Prostate gland (tissue), 2 donors: Measurements from ENCODE around the gene SCMH1. TPM values are rescaled to one million over a fixed set of nuclear protein-coding genes. Genes with fewer than 3 reads are reported as not detected.

Source experiments
- DNase-seq: peaks from one replicate; pipeline ENCODE4 v3.0.0-alpha.2; 2019; ENCODE audit warnings: low spot score
- H3K27ac ChIP-seq, 2 donors: fragments of 200-600 bp; sonication (generic); 2 replicates each; pipeline ENCODE4 v1.5.1; 2017 to 2019
- H3K27me3 ChIP-seq: fragments of 200-600 bp; sonication (generic); replicated peaks from 2 replicates; pipeline ENCODE4 v1.5.1; 2019; ENCODE audit not compliant: insufficient read depth
- H3K36me3 ChIP-seq, 2 donors: fragments of 200-600 bp; sonication (generic); 1 replicate in 1 of 2; 2 replicates in 1 of 2; pipeline versions ENCODE4 v1.5.1 to v1.8.1; 2017 to 2019
- H3K4me1 ChIP-seq: fragments of 200-600 bp; sonication (generic); replicated peaks from 2 replicates; pipeline ENCODE4 v1.5.1; 2019
- H3K4me3 ChIP-seq, 2 donors: fragments of 200-600 bp; sonication (generic); 2 replicates each; pipeline ENCODE4 v1.5.1; 2017 to 2019
- H3K9me3 ChIP-seq: fragments of 200-600 bp; sonication (generic); 2 replicates; pipeline ENCODE4 v1.5.1; 2017
- POLR2A ChIP-seq: fragments of 450-650 bp; IDR thresholded peaks from one replicate; pipeline ENCODE4 v1.6.1; 2016; ENCODE audit warnings: antibody characterized with exemption, mild to moderate bottlenecking
- POLR2AphosphoS5 ChIP-seq: sonication (generic); formaldehyde crosslinking; IDR thresholded peaks from one replicate; pipeline ENCODE4 v1.6.1; 2017; ENCODE audit warnings: antibody characterized with exemption
- WGBS: methylation state at CpG from one replicate; pipeline ENCODE4 v1.1.5; 2018; 5-methylcytosine and 5-hydroxymethylcytosine counted together
- intact Hi-C: fragments of 100-400 bp; cut with DNase I; formaldehyde crosslinking; loops from one replicate; pipeline ENCODE4 v1.14.2; 2022
- total RNA-seq, 2 donors: library from RNA; depleted of rRNA; stranded (reverse); fragments of >200 nt; gene quantifications; one replicate each; pipeline ENCODE4 v1.1.0, GENCODE V29; 2016
- TF ChIP-seq, protein P1 (sequence below), 4 experiments: fragments of 200-600 bp in 2 of 4; fragments of 450-650 bp in 2 of 4; sonication (generic) in 2 of 4; IDR thresholded peaks; 1 replicate in 3 of 4; 2 replicates in 1 of 4; pipeline ENCODE4 v1.5.1; 2016 to 2019; ENCODE audit warnings: antibody characterized with exemption in 4 of 4, mild to moderate bottlenecking in 2 of 4, moderate library complexity in 2 of 4

SCMH1 gene
- total RNA-seq, 2 donors from 2014 or later = 49.0 to 62.7 TPM

DNA sequence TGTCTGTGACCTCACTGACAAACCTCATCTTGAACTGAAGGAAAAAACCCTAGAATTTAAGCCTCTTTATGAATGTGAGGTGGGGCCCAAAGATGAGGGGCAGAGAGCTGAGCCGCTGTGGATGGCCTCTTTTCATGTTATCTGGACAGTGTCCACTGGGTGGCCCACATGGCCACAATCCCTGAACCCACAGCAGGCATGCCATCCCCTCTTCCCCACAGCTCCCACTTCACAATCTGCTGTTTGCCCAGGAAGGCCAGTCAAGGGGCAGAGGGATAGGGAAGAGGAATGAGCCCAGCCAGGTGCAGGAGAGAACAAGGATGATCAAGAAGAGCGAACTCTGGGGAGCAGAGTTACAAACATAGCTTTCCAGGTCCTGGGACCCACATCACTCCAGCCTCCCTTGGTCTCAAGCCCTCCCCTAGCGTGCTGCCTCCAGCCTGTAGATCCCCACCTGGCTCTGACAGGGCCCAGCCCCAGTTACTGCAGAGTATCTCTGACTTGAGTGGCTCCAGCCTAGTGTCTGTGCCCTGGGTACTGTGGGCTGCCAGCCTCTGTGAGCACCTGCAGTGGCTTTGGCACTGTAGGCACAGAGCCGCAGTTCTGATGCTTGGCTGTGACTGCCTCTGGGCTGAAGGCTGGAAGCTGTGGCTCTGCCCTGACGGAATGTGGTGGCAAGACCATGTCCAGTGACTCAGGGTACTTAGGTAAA, 218.7 kb downstream of the SCMH1 start:
- intact Hi-C loops = loop anchor here (10.0 kb wide), 1 partner anchor 91 kb away; no protein-coding TSS in a partner anchor
- H3K4me1 ChIP-seq = no peaks in the 10 kb centered on the region
- WGBS = 91% methylated on average over 5 of the region's 5 CpGs
- DNase-seq = no peak
- no peaks in the 10 kb centered on the region for H3K9me3 ChIP-seq
- H3K27me3 ChIP-seq = no peaks in the 10 kb centered on the region
- H3K27ac ChIP-seq = no peak overlapping the region
- no peak for TF ChIP-seq POLR2A
- no peak for TF ChIP-seq POLR2AphosphoS5
- TF ChIP-seq, protein P1, sequence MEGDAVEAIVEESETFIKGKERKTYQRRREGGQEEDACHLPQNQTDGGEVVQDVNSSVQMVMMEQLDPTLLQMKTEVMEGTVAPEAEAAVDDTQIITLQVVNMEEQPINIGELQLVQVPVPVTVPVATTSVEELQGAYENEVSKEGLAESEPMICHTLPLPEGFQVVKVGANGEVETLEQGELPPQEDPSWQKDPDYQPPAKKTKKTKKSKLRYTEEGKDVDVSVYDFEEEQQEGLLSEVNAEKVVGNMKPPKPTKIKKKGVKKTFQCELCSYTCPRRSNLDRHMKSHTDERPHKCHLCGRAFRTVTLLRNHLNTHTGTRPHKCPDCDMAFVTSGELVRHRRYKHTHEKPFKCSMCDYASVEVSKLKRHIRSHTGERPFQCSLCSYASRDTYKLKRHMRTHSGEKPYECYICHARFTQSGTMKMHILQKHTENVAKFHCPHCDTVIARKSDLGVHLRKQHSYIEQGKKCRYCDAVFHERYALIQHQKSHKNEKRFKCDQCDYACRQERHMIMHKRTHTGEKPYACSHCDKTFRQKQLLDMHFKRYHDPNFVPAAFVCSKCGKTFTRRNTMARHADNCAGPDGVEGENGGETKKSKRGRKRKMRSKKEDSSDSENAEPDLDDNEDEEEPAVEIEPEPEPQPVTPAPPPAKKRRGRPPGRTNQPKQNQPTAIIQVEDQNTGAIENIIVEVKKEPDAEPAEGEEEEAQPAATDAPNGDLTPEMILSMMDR (IDR thresholded peaks at IDR 0.05) = peak in 1 of 4 experiments; percentile 26
- H3K4me3 ChIP-seq = no peak overlapping the region
- peaks cover 0 to 9% of the 10 kb centered on the region in 2 donors for H3K36me3 ChIP-seq

GRCh38 chr1:41022424-41022823, 219.7 kb downstream of the SCMH1 start:
- Histone ChIP-seq H3K27ac (no peak overlapping the region), H3K36me3 (peaks cover 0 to 2% of the 10 kb centered on the region in 2 donors), H3K9me3 (no peaks in the 10 kb centered on the region), H3K4me1 (no peaks in the 10 kb centered on the region), H3K4me3 (no peak overlapping the region), H3K27me3 (no peaks in the 10 kb centered on the region)
- WGBS = 84% methylated on average over 10 of the region's 10 CpGs
- intact Hi-C loops = loop anchor here (10.0 kb wide), 1 partner anchor 92 kb away; no protein-coding TSS in a partner anchor
- DNase-seq = no peak
- TF ChIP-seq POLR2A (no peak), POLR2AphosphoS5 (no peak)
- TF ChIP-seq, protein P1 (IDR thresholded peaks at IDR 0.05) = no peak

GRCh38 chr1:41021526-41022308, 220.4 kb downstream of the SCMH1 start, which contains the start of gene SLFNL1:
TSS of gene SLFNL1 (minus strand) at chr1:41021725. CDS start at chr1:41020660, 1,065 bp downstream.
- WGBS = 66% methylated on average over 12 of the region's 12 CpGs
- H3K27ac ChIP-seq = no peak within 1 kb of the TSS
- TF ChIP-seq, protein P1 (IDR thresholded peaks at IDR 0.05) = no peak
- TF ChIP-seq POLR2A (no peak), POLR2AphosphoS5 (no peak)
- H3K9me3 ChIP-seq = no peaks in the 10 kb centered on the region
- no peak within 1 kb of the TSS for H3K4me3 ChIP-seq
- H3K4me1 ChIP-seq = no peaks in the 10 kb centered on the region
- no peaks in the 10 kb centered on the region for H3K27me3 ChIP-seq
- H3K36me3 ChIP-seq = no peaks in the 10 kb centered on the region
- no peak for DNase-seq
- intact Hi-C loops = loop anchor here (10.0 kb wide), 1 partner anchor 93 kb away; no protein-coding TSS in a partner anchor

DNA sequence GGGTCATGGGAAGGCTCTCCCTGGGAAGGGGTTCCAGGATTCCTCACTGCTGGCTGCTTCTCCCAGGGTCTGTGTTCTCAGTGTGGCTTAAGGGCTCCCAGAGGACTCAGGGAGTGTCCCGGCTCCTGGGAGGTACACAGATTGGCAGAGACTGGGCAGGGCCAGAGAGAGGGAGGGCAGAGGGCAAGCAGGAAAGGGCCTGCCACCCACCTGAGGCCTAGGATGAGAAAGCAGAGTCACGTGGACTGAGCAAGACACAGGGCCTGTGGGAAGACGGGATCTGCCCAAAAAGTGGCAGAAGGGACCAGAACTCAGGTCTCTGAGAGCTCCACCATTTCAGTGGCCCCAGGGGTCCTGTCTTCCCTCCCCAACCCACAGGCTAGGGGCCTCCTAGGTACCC, 221.5 kb downstream of the SCMH1 start:
- H3K9me3 ChIP-seq = no peaks in the 10 kb centered on the region
- no peaks in the 10 kb centered on the region for H3K27me3 ChIP-seq
- TF ChIP-seq POLR2A (no peak), POLR2AphosphoS5 (no peak)
- TF ChIP-seq, protein P1 (IDR thresholded peaks at IDR 0.05) = no peak
- no peak for DNase-seq
- intact Hi-C loops = loop anchor here (10.0 kb wide), 1 partner anchor 94 kb away; no protein-coding TSS in a partner anchor
- whole genome bisulfite sequencing = 65% methylated on average over 3 of the region's 3 CpGs
- no peaks in the 10 kb centered on the region for H3K36me3 ChIP-seq
- H3K27ac ChIP-seq = no peak overlapping the region
- H3K4me1 ChIP-seq = no peaks in the 10 kb centered on the region
- no peak overlapping the region for H3K4me3 ChIP-seq
